CD4-positive, CD25-positive, alpha-beta regulatory T cell (primary cell): Measurements from ENCODE around the gene SLMAP. TPM values are rescaled to one million over a fixed set of nuclear protein-coding genes. Genes with fewer than 3 reads are reported as not detected.

ENCODE experiments used
- ATAC-seq, 2 donors: fragments of 150-1000 bp; cut with Tn5 transposase; one replicate each; pipeline ENCODE4 v1.10.0; 2021; ENCODE audit warnings: low read depth in 2 of 2, moderate number of reproducible peaks in 2 of 2, moderate library complexity in 1 of 2
- DNase-seq, 3 donors: peaks; one replicate each; pipeline versions ENCODE4 v3.0.0 to v3.0.0-alpha.2; 2012 to 2022; ENCODE audit warnings: mixed read lengths in 1 of 3
- H3K27ac ChIP-seq: one replicate; pipeline ENCODE4 v1.7.0; 2013; ENCODE audit warnings: mild to moderate bottlenecking, low read length; ENCODE audit not compliant: insufficient read depth, poor library complexity, severe bottlenecking
- H3K27me3 ChIP-seq: one replicate; pipeline ENCODE4 v1.7.0; 2013; ENCODE audit warnings: low read length; ENCODE audit not compliant: control insufficient read depth, insufficient read depth
- H3K36me3 ChIP-seq: one replicate; pipeline ENCODE4 v1.7.0; 2013; ENCODE audit warnings: mild to moderate bottlenecking, low read length, moderate library complexity; ENCODE audit not compliant: control insufficient read depth, insufficient read depth
- H3K4me1 ChIP-seq: 2 replicates; pipeline ENCODE4 v1.7.0; 2013; ENCODE audit warnings: mild to moderate bottlenecking, low read length; ENCODE audit not compliant: insufficient read depth, control insufficient read depth, poor library complexity, severe bottlenecking
- H3K4me3 ChIP-seq: one replicate; pipeline ENCODE4 v1.7.0; 2013; ENCODE audit warnings: low read depth, mild to moderate bottlenecking, low read length, moderate library complexity
- H3K9me3 ChIP-seq, 2 experiments: 1 replicate in 1 of 2; 2 replicates in 1 of 2; pipeline ENCODE4 v1.7.0; 2013; ENCODE audit warnings: low read length in 2 of 2, mild to moderate bottlenecking in 1 of 2, moderate library complexity in 1 of 2; ENCODE audit not compliant: control insufficient read depth in 2 of 2
- H3K27ac Mint-ChIP-seq, 3 donors: one replicate each; pipeline ENCODE4 v1.8.0; 2020 to 2022; ENCODE audit warnings: mild to moderate bottlenecking in 3 of 3, mixed read lengths in 3 of 3, moderate library complexity in 2 of 3
- H3K27me3 Mint-ChIP-seq: one replicate; pipeline ENCODE4 v1.8.0; 2022; ENCODE audit warnings: mild to moderate bottlenecking, mixed read lengths
- H3K36me3 Mint-ChIP-seq: one replicate; pipeline ENCODE4 v1.8.0; 2020; ENCODE audit warnings: mixed read lengths
- H3K4me1 Mint-ChIP-seq, 4 donors: one replicate each; pipeline ENCODE4 v1.8.0; 2020 to 2022; ENCODE audit warnings: mixed read lengths in 4 of 4, mild to moderate bottlenecking in 1 of 4
- H3K4me3 Mint-ChIP-seq, 4 donors: one replicate each; pipeline ENCODE4 v1.8.0; 2020 to 2022; ENCODE audit warnings: mild to moderate bottlenecking in 4 of 4, mixed read lengths in 4 of 4, moderate library complexity in 3 of 4
- H3K9me3 Mint-ChIP-seq, 7 donors: one replicate each; pipeline ENCODE4 v1.8.0; 2020 to 2022; ENCODE audit warnings: mixed read lengths in 7 of 7, mild to moderate bottlenecking in 3 of 7, moderate library complexity in 2 of 7
- polyA plus RNA-seq, 4 donors: library from polyadenylated mRNA; unstranded; fragments of 300-500 nt; fragmentation: Illumina TruSeq; gene quantifications; one replicate each; pipeline ENCODE4 v1.2.3, GENCODE V29; 2021
- total RNA-seq: library from RNA; stranded (reverse); gene quantifications from one replicate; pipeline ENCODE4 v1.2.3, GENCODE V29; 2022

The SLMAP gene
- total and polyA plus RNA-seq, 5 donors from 2014 or later = 13.5 to 84.9 (median 21.3) TPM

DNA sequence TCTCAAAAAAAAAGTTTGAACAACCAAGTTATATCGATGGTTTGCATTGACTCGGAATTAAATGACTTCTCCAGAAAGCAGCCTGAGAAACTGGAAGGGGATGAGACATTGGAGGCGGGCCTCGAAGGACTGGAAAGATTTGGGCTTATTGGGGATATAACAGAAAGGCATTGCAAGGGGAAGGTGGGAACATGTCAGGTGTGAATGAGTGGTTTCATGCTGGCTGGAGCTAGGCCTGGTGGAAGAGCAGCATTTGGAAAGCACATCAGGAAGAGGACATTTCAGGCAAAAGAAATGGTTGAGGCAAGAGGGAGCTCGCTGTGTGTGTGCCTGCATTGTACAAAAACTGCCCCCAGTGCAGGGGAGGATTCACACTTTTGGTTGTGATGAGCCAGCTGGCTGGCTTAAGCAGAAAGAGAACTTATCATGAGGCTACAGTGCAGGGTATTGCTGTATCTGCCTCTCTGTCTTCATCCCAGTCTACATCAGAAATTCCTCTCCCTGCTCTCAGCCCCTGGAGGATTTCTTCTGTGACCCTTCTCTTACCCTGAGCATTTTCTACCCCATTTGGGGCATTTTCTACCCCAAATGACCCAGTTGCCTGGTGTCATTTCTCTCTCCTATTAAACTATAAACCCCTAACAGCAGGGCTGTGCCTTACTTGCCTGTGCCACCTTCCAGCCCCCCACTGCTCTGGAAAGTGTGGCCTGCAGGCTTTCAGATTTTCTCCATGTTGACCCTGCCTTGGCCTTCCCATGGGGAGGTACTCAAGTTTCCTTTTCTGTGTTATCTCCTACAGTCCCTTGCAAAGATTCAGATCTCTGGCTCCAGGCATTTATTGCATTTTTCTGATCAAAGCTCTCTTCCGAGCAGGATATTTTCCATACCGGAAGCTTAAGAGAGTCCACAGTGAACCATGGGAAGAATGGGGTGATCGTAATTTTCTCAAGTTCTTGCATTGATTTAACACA, 187.7 kb downstream of the SLMAP start:
- Mint-ChIP-seq H3K4me1 (peaks cover 0 to 5% (median 0%) of the 10 kb centered on the region in 4 donors), H3K36me3 (no peaks in the 10 kb centered on the region), H3K27me3 (no peaks in the 10 kb centered on the region), H3K9me3 (peaks cover 0 to 3% (median 0%) of the 10 kb centered on the region in 7 donors), H3K27ac (no peak overlapping the region), H3K4me3 (no peak overlapping the region)
- ATAC-seq = no peak
- no peaks in the 10 kb centered on the region for H3K9me3 ChIP-seq
- no peaks in the 10 kb centered on the region for H3K27me3 ChIP-seq
- DNase-seq = no peak
- no peak overlapping the region for H3K4me3 ChIP-seq
- H3K36me3 ChIP-seq = no peaks in the 10 kb centered on the region
- no peaks in the 10 kb centered on the region for H3K4me1 ChIP-seq
- no peak overlapping the region for H3K27ac ChIP-seq

GRCh38 chr3:57946970-57947381, 190.9 kb downstream of the SLMAP start:
- H3K27me3 ChIP-seq = no peaks in the 10 kb centered on the region
- no peaks in the 10 kb centered on the region for H3K9me3 ChIP-seq
- DNase-seq (no peak), ATAC-seq (no peak)
- peaks cover 0 to 3% (median 0%) of the 10 kb centered on the region in 4 donors for H3K4me1 Mint-ChIP-seq
- H3K9me3 Mint-ChIP-seq = no peaks in the 10 kb centered on the region
- H3K4me3 ChIP-seq = no peak overlapping the region
- no peaks in the 10 kb centered on the region for H3K36me3 ChIP-seq
- H3K27ac Mint-ChIP-seq = no peak overlapping the region
- no peak overlapping the region for H3K4me3 Mint-ChIP-seq
- H3K36me3 Mint-ChIP-seq = no peaks in the 10 kb centered on the region
- H3K27me3 Mint-ChIP-seq = no peaks in the 10 kb centered on the region
- no peak overlapping the region for H3K27ac ChIP-seq
- no peaks in the 10 kb centered on the region for H3K4me1 ChIP-seq

DNA sequence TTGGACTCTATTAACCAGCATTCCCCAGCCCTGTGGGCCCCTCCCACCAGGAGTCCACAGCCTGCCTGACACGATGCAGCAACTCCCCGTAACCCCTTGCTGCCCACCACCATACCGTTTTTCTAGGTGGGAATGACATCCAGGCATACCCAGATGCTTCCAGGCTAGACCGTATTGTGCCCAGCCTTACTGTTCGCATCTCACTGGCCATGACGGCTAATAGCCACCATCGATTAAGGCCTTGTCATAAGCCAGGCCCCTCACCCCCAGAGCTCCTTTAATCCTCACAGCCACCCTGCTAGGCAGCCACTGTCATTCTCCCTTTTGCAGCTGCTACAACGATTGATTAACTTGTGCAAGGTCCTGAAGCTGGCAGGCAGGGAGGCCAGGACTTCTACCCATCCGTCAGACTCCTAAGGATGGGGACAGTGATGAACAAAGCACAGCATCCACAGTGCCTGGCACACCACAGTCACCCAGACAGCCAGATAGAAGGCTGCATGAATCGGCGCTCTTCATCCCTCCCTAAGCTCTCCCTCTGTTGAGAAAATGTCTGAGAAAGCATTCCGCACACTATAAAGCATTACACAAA, 192.1 kb downstream of the SLMAP start:
- no peak overlapping the region for H3K4me3 ChIP-seq
- no peaks in the 10 kb centered on the region for H3K9me3 ChIP-seq
- Mint-ChIP-seq H3K4me3 (no peak overlapping the region), H3K27ac (no peak overlapping the region), H3K4me1 (peaks cover 0 to 3% (median 0%) of the 10 kb centered on the region in 4 donors), H3K27me3 (no peaks in the 10 kb centered on the region), H3K36me3 (no peaks in the 10 kb centered on the region), H3K9me3 (no peaks in the 10 kb centered on the region)
- no peaks in the 10 kb centered on the region for H3K4me1 ChIP-seq
- DNase-seq = no peak
- no peak overlapping the region for H3K27ac ChIP-seq
- ATAC-seq = no peak
- H3K36me3 ChIP-seq = no peaks in the 10 kb centered on the region
- no peaks in the 10 kb centered on the region for H3K27me3 ChIP-seq

DNA sequence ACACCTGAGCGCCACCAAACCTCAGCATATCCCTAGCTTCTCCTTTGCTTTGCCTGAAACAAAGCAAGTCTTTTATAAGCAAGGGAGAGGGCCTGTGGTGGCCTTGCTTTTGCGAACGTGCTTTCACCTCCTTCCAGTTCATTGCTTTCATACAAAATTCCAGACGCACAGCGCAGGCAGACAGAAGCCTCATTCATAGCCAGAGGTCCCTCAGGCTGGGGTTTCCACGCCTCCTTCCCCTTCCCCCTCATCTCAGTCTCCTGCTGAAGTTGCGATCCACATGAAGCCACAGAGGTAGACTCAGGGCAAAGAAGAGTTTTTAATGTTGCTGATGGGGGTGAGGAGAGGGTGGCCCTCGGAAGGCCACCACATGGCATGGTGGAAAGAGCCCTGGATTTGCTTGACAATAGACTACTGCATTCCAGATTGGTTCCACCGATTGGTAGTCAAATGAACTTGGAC, 192.7 kb downstream of the SLMAP start:
- no peaks in the 10 kb centered on the region for H3K4me1 ChIP-seq
- H3K36me3 Mint-ChIP-seq = no peaks in the 10 kb centered on the region
- H3K9me3 Mint-ChIP-seq = no peaks in the 10 kb centered on the region
- no peaks in the 10 kb centered on the region for H3K36me3 ChIP-seq
- no peaks in the 10 kb centered on the region for H3K9me3 ChIP-seq
- H3K4me3 ChIP-seq = no peak overlapping the region
- no peak overlapping the region for H3K27ac ChIP-seq
- H3K27ac Mint-ChIP-seq = no peak overlapping the region
- H3K27me3 ChIP-seq = no peaks in the 10 kb centered on the region
- H3K4me3 Mint-ChIP-seq = no peak overlapping the region
- no peaks in the 10 kb centered on the region for H3K27me3 Mint-ChIP-seq
- no peaks in the 10 kb centered on the region for H3K4me1 Mint-ChIP-seq
- ATAC-seq (no peak), DNase-seq (no peak)

DNA sequence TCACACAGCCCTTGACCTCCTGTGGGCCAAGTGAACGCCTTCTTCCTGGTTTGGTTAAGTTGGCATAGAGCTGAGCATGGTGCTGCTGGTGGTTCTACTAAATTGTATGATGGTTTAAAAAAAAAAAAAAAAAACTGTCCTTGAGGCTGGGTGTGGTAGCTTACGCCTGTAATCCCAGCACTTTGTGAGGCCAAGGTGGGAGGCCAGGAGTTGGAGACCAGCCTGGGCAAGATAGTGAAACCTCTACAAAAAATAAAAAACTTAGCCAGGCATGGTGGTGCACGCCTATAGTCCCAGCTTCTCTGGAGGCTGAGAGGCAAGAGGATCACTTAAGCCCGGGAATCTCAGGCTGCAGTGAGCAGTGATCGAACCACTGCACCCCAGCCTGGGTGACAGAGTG, 193.2 kb downstream of the SLMAP start:
- no peak overlapping the region for H3K4me3 ChIP-seq
- no peak overlapping the region for H3K27ac ChIP-seq
- H3K36me3 ChIP-seq = no peaks in the 10 kb centered on the region
- H3K4me3 Mint-ChIP-seq = no peak overlapping the region
- no peaks in the 10 kb centered on the region for H3K4me1 ChIP-seq
- H3K9me3 ChIP-seq = no peaks in the 10 kb centered on the region
- no peak overlapping the region for H3K27ac Mint-ChIP-seq
- H3K4me1 Mint-ChIP-seq = no peaks in the 10 kb centered on the region
- no peaks in the 10 kb centered on the region for H3K27me3 Mint-ChIP-seq
- H3K36me3 Mint-ChIP-seq = no peaks in the 10 kb centered on the region
- DNase-seq (no peak), ATAC-seq (no peak)
- H3K27me3 ChIP-seq = no peaks in the 10 kb centered on the region
- H3K9me3 Mint-ChIP-seq = no peaks in the 10 kb centered on the region

DNA sequence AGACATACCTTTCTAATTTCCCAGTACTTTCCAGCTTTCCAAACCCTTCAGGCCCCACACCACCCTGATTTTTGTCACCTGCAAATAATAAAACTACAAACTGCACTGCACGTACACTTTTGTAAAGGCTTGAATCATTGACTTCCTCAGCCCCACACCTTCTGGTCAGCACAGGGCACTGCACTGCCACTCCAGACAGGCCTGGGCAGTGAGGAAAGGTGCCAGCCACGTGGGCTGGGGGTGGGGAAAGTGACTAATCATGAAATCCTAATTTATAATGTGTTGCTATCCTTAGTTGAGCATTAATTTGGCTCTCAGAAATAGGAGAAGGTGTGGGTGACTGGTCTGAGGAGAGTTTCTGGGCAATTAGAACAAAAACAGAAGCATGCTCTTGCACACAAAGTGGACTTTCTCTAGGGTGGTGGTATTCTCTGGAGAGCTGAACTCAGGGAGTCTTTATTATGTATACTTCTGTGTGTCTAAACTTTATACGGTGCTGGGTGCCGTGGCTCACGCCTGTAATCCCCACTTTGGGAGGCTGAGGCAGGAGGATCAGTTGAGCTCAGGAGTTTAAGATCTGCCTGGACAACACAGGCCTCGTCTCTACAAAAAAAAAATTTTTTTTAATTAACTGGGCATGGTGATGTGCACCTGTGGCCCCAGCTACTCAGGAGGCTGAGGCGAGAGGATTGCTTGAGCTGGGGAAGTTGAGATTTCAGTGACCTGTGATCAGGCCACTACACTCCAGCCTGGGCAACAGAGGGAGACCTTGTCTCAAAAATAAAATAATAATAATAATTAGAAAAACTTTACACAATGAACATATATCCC, 193.9 kb downstream of the SLMAP start:
- H3K4me3 Mint-ChIP-seq = no peak overlapping the region
- Histone ChIP-seq H3K4me1 (no peaks in the 10 kb centered on the region), H3K9me3 (no peaks in the 10 kb centered on the region), H3K36me3 (no peaks in the 10 kb centered on the region), H3K4me3 (no peak overlapping the region), H3K27ac (no peak overlapping the region), H3K27me3 (no peaks in the 10 kb centered on the region)
- no peak overlapping the region for H3K27ac Mint-ChIP-seq
- DNase-seq = no peak
- no peaks in the 10 kb centered on the region for H3K4me1 Mint-ChIP-seq
- H3K36me3 Mint-ChIP-seq = no peaks in the 10 kb centered on the region
- ATAC-seq = no peak
- H3K9me3 Mint-ChIP-seq = no peaks in the 10 kb centered on the region
- H3K27me3 Mint-ChIP-seq = no peaks in the 10 kb centered on the region

- no peak overlapping the region for H3K27ac ChIP-seq
These were observed 195.2 kb downstream of the SLMAP start for GRCh38 chr3:57951066-57951882.

More at GRCh38 chr3:57951066-57951882, 195.2 kb downstream of the SLMAP start:
- peak; percentile 48 to 53 for ATAC-seq
- Mint-ChIP-seq H3K4me3 (peak overlapping the region in 1 of 4 donors; percentile 27), H3K9me3 (no peaks in the 10 kb centered on the region), H3K27me3 (peaks cover 6% of the 10 kb centered on the region), H3K36me3 (no peaks in the 10 kb centered on the region), H3K27ac (no peak overlapping the region), H3K4me1 (no peaks in the 10 kb centered on the region)
- H3K4me3 ChIP-seq = no peak overlapping the region
- no peaks in the 10 kb centered on the region for H3K9me3 ChIP-seq
- H3K36me3 ChIP-seq = no peaks in the 10 kb centered on the region
- H3K4me1 ChIP-seq = no peaks in the 10 kb centered on the region
- no peaks in the 10 kb centered on the region for H3K27me3 ChIP-seq
- peak in 1 of 3 donors; percentile 11 for DNase-seq
